PC-9 (cell line): ENCODE measurements around the gene ZNF688. TPM values are rescaled to one million over a fixed set of nuclear protein-coding genes. Genes with fewer than 3 reads are reported as not detected.

ENCODE experiments used
- BruUV-seq: library from RNA; stranded (reverse); fragments of 400-500 nt; replicated peaks from 2 replicates; lab custom pipeline; 2021; lab: Mats Ljungman, UMichigan
- CTCF ChIA-PET: fragments of 300-600 bp; sonication (Branson Sonifier 250); formaldehyde crosslinking; loops from one replicate; lab custom pipeline; 2022; ENCODE audit warnings: antibody characterized with exemption; lab: Charles Lee
- POLR2A ChIA-PET: fragments of 300-600 bp; sonication (Branson Sonifier 250); formaldehyde crosslinking; loops from one replicate; lab custom pipeline; 2022; ENCODE audit warnings: antibody characterized with exemption; ENCODE audit not compliant: unreplicated experiment; lab: Charles Lee
- DNase-seq, 2 experiments: peaks; one replicate each; pipeline versions ENCODE4 v3.0.0 to v3.0.0-alpha.2; 2015 to 2022; ENCODE audit warnings: mixed read lengths in 1 of 2
- H2AFZ ChIP-seq: fragments of 200-600 bp; sonication (generic); 2 replicates; pipeline ENCODE4 v1.8.1; 2017; ENCODE audit warnings: antibody characterized with exemption
- H3F3A ChIP-seq: fragments of 200-600 bp; sonication (generic); 2 replicates; pipeline ENCODE4 v1.8.1; 2017; ENCODE audit warnings: antibody characterized with exemption, mild to moderate bottlenecking, low read depth; ENCODE audit not compliant: insufficient read depth
- H3K27ac ChIP-seq: fragments of 200-600 bp; sonication (generic); 2 replicates; pipeline ENCODE4 v1.6.1; 2016; ENCODE audit warnings: mixed run types
- H3K27me3 ChIP-seq: fragments of 200-600 bp; sonication (generic); 2 replicates; pipeline ENCODE4 v1.6.1; 2016; ENCODE audit warnings: low read depth, mixed run types; ENCODE audit not compliant: insufficient read depth
- H3K36me3 ChIP-seq: fragments of 200-600 bp; sonication (generic); 2 replicates; pipeline ENCODE4 v1.6.1; 2016; ENCODE audit warnings: low read depth, mixed run types
- H3K4me1 ChIP-seq: fragments of 200-600 bp; sonication (generic); replicated peaks from 2 replicates; pipeline ENCODE4 v1.6.1; 2016; ENCODE audit warnings: mixed run types; ENCODE audit not compliant: insufficient read depth
- H3K4me2 ChIP-seq: fragments of 200-600 bp; sonication (generic); 2 replicates; pipeline ENCODE4 v1.6.1; 2017; ENCODE audit warnings: mixed run types
- H3K4me3 ChIP-seq: fragments of 200-600 bp; sonication (generic); 2 replicates; pipeline ENCODE4 v1.6.1; 2016; ENCODE audit warnings: mixed run types
- H3K79me2 ChIP-seq: fragments of 200-600 bp; sonication (generic); 2 replicates; pipeline ENCODE4 v1.6.1; 2017; ENCODE audit warnings: low read depth, mixed run types
- H3K9me2 ChIP-seq: fragments of 200-600 bp; sonication (generic); 2 replicates; pipeline ENCODE4 v1.8.1; 2017; ENCODE audit warnings: mild to moderate bottlenecking; ENCODE audit not compliant: insufficient read depth
- H3K9me3 ChIP-seq: fragments of 200-600 bp; sonication (generic); 2 replicates; pipeline ENCODE4 v1.8.1; 2016; ENCODE audit warnings: low read depth; ENCODE audit not compliant: insufficient read depth
- H4K20me1 ChIP-seq: fragments of 200-600 bp; sonication (generic); 2 replicates; pipeline ENCODE4 v1.8.1; 2017; ENCODE audit not compliant: insufficient read depth
- EZH2 ChIP-seq: fragments of 200-600 bp; sonication (generic); IDR thresholded peaks from 2 replicates; pipeline ENCODE4 v1.8.0; 2017; ENCODE audit warnings: antibody characterized with exemption, low read depth
- intact Hi-C: fragments of 100-400 bp; cut with micrococcal nuclease; formaldehyde crosslinking; loops from one replicate; pipeline ENCODE4 v1.10.0; 2022; ENCODE audit not compliant: unreplicated experiment
- total RNA-seq: library from RNA; stranded (reverse); gene quantifications from 2 replicates; pipeline ENCODE4 v1.2.3, GENCODE V29; 2021
- TF ChIP-seq, protein P1 (sequence below): fragments of 200-600 bp; sonication (generic); conservative IDR thresholded peaks from 2 replicates; pipeline ENCODE4 v1.6.1; 2017; ENCODE audit warnings: mixed run types, antibody characterized with exemption, mild to moderate bottlenecking, moderate library complexity

The ZNF688 gene
- total RNA-seq, 1 experiment from 2014 or later: 13.1 TPM

DNA sequence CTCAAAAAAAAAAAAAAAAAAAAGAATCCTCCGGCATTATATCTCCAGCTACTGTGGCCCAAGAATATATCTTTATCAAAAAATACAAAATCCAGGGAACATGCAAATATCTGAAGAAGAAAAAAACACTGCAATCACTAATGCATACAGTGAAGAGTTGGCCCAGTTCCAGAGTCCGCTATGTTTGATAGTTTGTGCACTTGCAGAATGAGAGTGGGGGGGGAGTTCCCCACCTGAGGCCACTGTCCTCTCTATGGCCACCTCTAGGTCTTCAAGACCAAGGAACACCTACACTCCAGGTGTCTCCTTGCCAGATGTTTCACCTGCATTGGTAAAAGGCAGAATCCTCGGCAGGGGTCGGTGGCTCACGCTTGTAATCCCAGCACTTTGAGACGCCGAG is 9.9 kb upstream of the ZNF688 start:
- ChIA-PET CTCF (interaction anchor here (0.6 to 0.7 kb wide), 2 partner anchors 9 to 21 kb away, joined by 3 to 5 read pairs; no protein-coding TSS in a partner anchor), POLR2A (no interaction called here)
- no peak overlapping the region for H3K4me3 ChIP-seq
- H3K9me3 ChIP-seq: no peaks in the 10 kb centered on the region
- no TSS peak for BruUV-seq
- DNase-seq: no peak
- no peaks in the 10 kb centered on the region for H3K9me2 ChIP-seq
- H3K27me3 ChIP-seq: no peaks in the 10 kb centered on the region
- no peak overlapping the region for H2AFZ ChIP-seq
- H4K20me1 ChIP-seq: no peaks in the 10 kb centered on the region; the same call in 1 of the 2 replicates
- H3K4me2 ChIP-seq: no peak overlapping the region
- TF ChIP-seq, protein P1, sequence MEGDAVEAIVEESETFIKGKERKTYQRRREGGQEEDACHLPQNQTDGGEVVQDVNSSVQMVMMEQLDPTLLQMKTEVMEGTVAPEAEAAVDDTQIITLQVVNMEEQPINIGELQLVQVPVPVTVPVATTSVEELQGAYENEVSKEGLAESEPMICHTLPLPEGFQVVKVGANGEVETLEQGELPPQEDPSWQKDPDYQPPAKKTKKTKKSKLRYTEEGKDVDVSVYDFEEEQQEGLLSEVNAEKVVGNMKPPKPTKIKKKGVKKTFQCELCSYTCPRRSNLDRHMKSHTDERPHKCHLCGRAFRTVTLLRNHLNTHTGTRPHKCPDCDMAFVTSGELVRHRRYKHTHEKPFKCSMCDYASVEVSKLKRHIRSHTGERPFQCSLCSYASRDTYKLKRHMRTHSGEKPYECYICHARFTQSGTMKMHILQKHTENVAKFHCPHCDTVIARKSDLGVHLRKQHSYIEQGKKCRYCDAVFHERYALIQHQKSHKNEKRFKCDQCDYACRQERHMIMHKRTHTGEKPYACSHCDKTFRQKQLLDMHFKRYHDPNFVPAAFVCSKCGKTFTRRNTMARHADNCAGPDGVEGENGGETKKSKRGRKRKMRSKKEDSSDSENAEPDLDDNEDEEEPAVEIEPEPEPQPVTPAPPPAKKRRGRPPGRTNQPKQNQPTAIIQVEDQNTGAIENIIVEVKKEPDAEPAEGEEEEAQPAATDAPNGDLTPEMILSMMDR: no peak
- no peak for TF ChIP-seq EZH2
- 0 out of 2 replicates have a peak, but pooled peaks cover 4% of the 10 kb centered on the region for H3F3A ChIP-seq
- 0 out of 2 replicates have a peak, but pooled peaks cover 7% of the 10 kb centered on the region for H3K36me3 ChIP-seq
- H3K4me1 ChIP-seq: peaks cover 5% of the 10 kb centered on the region; the same call in 1 of the 2 replicates
- no peak overlapping the region for H3K27ac ChIP-seq
- intact Hi-C loops: no loop called here
- H3K79me2 ChIP-seq: peaks cover 35% of the 10 kb centered on the region

GRCh38 chr16:30574678-30575077 is 3.2 kb upstream of the ZNF688 start:
- H3K79me2 ChIP-seq: 0 out of 2 replicates have a peak, but pooled peaks cover 4% of the 10 kb centered on the region
- H3K27ac ChIP-seq: no peak overlapping the region
- no peaks in the 10 kb centered on the region for H3K27me3 ChIP-seq
- ChIA-PET POLR2A (interaction anchor here (0.6 kb wide), 2 partner anchors 59 to 323 kb away, joined by 3 to 8 read pairs; no protein-coding TSS in a partner anchor), CTCF (no interaction called here)
- H3K4me3 ChIP-seq: no peak overlapping the region
- intact Hi-C loops: no loop called here
- TF ChIP-seq, protein P1: no peak
- no peak for TF ChIP-seq EZH2
- H3K9me3 ChIP-seq: no peaks in the 10 kb centered on the region
- DNase-seq: no peak
- no peaks in the 10 kb centered on the region for H3K9me2 ChIP-seq
- H3K4me1 ChIP-seq: peaks cover 16% of the 10 kb centered on the region
- no TSS peak for BruUV-seq
- H3K36me3 ChIP-seq: no peaks in the 10 kb centered on the region
- no peak overlapping the region for H2AFZ ChIP-seq
- H3F3A ChIP-seq: peaks cover 27% of the 10 kb centered on the region
- no peaks in the 10 kb centered on the region for H4K20me1 ChIP-seq
- H3K4me2 ChIP-seq: no peak overlapping the region

- Histone ChIP-seq H3F3A (peaks cover 49% of the 10 kb centered on the region), H3K36me3 (no peaks in the 10 kb centered on the region), H3K4me3 (peak overlapping the region; percentile 89), H3K27me3 (no peaks in the 10 kb centered on the region), H3K9me2 (no peaks in the 10 kb centered on the region), H3K9me3 (no peaks in the 10 kb centered on the region), H2AFZ (peak overlapping the region; percentile 81), H3K79me2 (0 out of 2 replicates have a peak, but pooled peaks cover 4% of the 10 kb centered on the region), H4K20me1 (no peaks in the 10 kb centered on the region), H3K4me2 (peak overlapping the region; percentile 98), H3K27ac (peak overlapping the region; percentile 61), H3K4me1 (peaks cover 40% of the 10 kb centered on the region)
- BruUV-seq: TSS peak; percentile 23
- TF ChIP-seq, protein P1: no peak
- intact Hi-C loops: loop anchor here (1.0 kb wide), 1 partner anchor 14 kb away; the partner anchor contains the start of gene ZNF785
- CTCF ChIA-PET: no interaction called here
- POLR2A ChIA-PET: interaction anchor here (0.6 to 1.3 kb wide), 2 partner anchors 11 to 13 kb away, joined by 3 to 4 read pairs; partner anchors contain the start of gene ZNF764
- no peak for DNase-seq
These were observed 674 bp downstream of the ZNF688 start for GRCh38 chr16:30570636-30571444.
